ENCODE data around the gene BPIFB1.

GRCh38 chr20:33242319-33243100 lies 40.5 kb upstream of the BPIFB1 start:
- no peak for TF ChIP-seq CTCF (IDR thresholded peaks at IDR 0.05)
- TF ChIP-seq EZH2 (IDR thresholded peaks at IDR 0.05), result no peak

Data from neural progenitor cell (in vitro differentiated cells).